T1000 (cell line): Measurements from ENCODE around the gene ADGRA1.

Source experiments
- DNase-seq: peaks from one replicate; lab custom pipeline; 2025; ENCODE audit warnings: mixed read lengths; lab: John Stamatoyannopoulos, UW

The ADGRA1 gene

DNA sequence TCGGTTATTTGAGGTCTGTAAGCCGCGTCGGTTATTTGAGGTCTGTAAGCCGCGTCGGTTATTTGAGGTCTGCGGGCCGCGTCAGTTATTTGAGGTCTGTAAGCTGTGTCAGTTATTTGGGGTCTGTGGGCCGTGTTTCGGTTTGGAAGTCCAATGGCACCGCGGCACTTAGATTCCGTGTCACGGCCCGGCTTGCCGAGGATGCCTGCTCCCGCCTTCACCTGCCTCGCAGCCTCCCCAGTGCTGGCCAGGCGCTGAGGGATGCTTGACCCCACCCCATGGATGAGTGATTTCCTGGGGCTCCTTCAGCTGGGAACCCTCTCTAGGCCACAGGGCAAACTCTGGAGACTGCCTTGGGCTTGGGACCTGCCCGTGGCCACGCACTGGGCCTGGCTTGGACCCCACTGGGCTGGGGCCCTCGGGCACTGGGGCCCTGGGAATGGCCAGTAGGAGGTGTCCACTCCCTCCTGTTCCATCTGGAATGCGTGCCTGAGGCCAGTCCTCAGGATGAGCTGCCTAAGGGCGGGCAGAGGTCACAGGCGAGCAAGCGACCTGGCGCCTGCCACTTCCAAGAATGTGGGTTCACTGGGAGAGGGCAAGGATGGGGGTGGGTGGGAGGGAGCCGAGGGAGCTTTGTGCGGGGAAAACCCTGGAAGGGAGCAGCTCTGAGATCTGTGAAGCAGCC, 25.6 kb downstream of the ADGRA1 start:
- DNase-seq, result no peak

DNA sequence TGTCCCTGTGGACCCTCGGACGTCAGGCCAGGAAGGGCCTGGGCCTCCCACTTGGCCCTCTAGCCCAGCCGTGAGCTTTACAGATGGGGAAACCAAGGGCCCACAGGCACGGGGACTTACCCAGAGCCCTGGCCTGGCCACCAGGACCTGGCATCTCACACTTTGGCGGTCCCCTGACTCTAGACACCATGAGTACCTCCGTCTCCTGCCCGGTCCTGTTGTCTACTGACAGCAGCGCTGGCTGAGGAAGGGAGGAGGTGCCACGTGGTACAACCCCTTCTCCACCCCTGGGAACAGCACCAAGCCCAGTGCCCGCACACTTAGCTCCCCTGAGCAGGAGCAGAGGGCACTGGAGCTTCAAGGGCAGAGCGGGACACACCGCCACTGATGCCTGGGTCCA, 26.1 kb downstream of the ADGRA1 start:
- DNase-seq, result no peak

DNA sequence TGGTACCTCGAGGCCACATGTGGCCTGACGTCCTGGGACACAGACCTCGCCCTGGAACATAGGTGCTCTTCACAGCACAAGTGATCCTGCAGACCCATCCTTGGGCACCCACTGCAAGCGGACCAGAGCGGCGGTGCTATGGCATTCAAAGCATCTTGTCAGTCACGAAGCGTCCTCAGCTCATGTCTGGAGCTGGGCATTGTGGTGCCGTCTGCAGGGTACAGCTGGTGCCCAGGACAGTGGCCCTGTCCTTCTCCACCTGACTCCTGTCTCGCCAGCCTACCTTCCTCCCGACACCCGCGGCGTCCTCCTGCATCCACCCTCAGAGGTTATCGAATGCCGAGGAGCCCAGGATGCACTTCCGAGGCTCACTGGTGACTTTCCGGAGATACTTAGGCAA, 26.5 kb downstream of the ADGRA1 start:
- DNase-seq, result no peak

DNA sequence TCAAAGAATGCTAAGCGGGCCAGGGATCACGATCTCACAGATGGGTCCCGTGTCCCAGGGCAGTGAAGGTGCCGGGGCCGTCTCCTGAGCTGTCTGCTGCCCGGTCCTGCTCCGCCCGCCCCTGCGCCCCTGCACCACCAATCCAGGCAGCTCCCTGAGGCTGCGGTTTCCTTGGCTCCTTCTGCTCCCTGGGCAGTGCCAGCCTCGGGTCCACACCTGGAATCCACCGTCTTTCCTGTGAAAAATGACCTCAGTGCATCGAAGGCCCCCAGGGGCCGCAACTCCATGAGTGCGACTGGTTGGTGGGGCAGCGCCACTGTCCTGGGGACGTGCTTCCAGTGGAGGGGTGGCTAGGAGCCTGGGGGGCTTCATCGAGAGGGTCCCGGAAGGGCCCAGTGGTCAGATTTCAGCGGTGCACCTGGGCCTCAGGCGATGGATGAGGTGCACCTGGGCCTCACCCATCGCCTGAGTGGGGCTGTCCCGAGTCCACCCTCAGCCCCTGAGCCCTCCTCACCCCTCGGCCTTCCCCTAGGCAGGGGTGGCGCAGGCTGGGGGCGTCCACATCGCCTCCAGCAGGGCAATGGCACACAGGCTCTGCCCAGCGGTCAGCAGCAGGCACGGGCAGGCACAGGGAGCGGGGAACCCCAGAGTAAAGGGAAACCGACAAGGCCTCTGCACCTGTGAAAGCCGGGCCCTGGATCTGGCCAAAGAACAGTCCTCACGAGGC, 27.2 kb downstream of the ADGRA1 start:
- DNase-seq, result no peak

DNA sequence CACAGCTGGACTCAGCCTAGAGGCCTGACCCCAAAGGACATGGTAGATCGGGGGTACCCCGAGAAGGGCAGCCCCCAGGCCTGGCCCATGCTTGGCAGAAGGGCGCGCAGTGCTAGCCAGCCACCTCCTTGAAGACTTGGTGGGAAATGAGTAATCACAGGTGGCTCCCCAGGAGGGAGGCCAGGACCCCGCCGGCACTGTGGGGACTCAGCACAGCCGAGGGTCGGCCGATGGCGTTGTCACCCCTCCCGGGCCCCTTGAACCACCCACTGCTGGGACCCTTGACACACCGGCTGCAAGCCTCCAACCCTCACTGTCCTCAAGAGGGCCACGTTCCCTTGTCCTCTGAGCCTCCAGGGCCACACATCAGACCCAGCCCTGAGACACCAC, 27.7 kb downstream of the ADGRA1 start:
- no peak for DNase-seq

DNA sequence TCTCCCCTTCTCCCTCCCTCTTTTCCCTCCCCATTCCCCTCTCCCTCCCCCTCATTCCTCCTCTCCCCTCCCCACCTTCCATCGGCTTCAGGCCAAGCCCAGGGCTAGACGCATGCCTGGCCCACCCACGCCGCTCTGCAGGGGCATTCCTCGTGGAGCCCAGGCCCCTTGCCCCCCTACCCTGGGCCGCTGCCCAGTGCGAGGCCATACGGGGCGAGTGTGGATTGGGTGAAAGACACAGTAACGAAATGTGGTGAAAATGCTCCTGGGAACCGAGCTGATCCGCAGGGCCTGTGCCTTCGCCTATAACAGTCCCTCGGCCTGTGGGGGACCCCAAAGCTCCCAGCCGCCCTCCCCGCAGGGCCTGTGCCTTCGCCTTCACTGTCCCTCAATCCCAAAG, 28.3 kb downstream of the ADGRA1 start:
- no peak for DNase-seq

DNA sequence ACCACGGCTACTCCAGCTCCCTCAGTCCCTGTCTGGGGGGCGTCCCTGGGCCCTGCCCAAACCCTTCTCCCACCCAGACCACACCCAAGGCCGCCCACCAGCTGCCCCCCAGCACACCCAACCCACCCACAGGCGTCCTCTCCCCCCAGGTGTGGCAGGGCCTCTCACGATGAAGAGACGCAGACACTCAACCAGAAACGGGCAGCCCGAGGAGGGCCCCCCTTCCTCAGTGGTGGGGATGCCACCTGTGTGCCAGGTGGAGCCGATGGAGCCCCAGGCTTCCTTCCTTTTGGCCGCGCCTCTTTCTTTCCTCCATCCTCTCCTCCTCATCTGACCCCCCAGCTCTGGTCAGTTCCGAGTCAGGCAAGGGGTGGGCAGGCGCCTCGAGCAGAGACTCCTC, 28.7 kb downstream of the ADGRA1 start:
- no peak for DNase-seq

DNA sequence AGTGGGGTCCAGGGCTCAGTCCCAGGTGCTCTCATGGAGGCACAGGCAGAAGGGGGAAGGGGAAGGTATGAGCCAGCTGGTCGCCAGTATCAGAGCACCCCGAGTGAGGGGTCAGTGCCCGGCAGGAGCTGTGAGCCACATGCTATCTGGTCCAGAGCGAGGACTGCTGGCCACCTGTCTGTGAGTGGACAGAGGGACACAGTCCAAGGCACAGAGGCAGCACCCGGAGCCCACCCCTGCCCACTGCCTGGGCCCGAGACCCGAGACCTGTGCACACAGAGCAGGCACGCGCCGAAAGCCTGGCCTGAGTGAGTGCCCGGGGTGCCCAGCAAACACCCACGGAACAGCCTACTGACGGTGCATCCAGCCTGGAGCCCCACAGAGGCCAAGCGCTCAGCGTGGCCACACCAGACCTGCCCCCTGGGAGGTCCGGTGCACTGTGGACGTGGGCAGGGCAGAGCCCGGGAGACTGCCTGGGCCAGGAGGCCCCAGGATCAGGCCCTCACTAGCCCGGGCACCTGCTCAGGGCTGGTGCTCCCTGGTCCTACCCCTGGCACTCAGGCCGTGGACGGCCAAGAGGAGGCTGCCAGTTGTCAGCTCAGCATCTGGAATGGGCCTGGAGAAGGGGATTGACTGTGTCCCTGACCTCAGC, 29.4 kb downstream of the ADGRA1 start:
- no peak for DNase-seq

DNA sequence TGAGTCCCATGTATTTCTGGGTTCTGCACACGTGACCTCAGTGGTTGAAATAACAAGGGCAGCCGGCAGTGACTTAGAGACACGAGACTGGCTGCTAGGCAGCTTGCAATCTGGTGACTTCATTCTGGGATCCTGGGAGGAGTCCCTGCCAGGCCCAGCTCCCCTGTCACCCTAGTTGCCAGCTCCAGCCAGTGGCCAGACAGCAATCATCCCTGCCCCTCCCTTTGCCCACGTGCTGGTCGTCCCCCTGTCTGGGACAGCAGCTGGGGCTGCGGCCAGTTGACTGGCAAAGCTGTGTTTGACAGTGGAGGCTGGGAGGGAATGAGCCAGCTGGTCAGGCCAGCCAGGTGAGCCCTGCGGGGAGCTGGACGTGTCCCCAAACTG, 30.0 kb downstream of the ADGRA1 start:
- no peak for DNase-seq

DNA sequence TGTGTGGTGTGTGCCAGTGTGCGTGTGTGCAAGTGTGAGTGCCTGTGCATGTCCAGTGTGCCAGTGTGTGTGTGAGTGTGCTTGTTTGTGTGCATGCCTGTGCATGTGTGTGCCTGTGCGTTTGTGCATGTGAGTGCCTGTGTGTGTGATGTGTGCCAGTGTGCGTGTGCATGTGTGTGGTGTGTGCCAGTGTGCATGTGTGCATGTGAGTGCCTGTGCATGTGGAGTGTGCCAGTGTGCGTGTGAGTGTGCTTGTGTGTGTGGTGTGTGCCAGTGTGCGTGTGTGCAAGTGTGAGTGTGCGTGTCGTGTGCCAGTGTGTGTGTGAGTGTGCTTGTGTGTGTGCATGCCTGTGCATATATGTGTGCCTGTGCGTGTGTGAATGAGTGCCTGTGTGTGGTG, 33.8 kb downstream of the ADGRA1 start:
- no peak for DNase-seq

DNA sequence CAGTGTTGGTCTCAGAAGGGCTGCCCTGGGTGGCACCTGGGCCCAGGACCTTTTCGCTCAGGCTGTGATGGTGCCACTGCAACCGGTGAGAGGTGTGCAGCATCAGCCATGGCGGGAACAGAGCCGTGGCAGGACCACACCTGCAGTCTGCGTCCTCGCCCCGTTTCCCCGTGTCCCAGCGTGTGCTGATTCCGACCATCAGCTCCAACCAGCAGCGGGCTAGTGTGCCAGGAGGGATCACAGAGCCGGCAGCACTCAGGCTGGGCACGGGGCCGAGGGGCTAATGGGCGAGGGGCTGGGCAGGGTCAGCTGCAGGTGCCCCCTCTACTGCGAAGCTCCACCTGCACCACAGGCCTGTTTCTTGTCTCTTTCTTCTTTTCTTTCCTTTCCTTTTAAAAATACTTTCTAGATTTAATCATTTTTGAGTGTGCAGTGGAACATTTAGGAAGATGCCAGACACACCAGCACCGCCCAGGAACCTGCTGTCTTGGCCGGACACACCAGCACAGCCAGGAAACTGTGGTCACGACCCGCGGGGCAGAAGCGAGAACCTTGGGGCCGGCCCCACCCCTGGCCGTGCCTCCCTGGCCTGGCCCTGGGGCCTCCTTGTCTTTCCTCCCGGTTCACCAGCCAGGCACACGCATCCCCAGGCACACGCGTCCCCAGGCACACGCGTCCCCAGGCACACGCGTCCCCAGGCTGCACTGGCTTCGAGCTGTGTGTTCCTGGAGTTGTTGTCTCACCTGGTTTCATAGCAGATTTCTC, 34.6 kb downstream of the ADGRA1 start:
- DNase-seq, result no peak

DNA sequence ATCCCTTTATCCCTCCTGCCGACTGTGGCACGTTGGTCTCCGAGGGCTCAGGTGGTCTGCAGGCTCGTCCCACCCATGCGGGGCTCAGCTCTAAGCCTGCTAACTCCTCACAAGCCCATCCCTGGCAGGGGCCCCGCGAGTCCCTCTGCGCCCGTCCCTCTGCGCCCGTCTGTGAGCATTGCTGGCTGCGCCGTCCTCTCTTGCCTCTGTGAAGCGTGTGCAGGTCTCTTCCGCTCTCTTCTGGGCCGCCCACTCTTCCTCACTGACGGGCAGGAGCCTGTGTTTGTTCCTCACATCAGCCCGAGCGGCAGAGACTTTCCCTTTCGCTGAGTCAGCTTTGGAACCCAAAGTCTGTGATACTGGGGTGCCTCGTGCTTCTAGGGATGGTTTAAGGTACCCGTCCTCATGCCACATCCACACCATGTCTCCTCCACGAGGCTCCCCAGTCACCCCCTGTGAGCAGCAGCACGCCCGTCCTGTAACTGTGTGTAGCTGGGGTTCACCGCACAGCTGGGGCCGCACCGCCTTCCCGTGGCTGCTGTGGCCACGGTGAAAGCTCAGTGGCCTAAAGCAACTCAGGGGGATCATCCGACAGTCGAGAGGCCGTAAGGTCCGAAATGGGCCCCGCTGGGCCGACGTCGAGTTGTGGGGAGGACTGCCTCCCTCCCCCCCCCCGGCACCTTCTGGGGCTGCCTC, 35.5 kb downstream of the ADGRA1 start:
- DNase-seq, result no peak

DNA sequence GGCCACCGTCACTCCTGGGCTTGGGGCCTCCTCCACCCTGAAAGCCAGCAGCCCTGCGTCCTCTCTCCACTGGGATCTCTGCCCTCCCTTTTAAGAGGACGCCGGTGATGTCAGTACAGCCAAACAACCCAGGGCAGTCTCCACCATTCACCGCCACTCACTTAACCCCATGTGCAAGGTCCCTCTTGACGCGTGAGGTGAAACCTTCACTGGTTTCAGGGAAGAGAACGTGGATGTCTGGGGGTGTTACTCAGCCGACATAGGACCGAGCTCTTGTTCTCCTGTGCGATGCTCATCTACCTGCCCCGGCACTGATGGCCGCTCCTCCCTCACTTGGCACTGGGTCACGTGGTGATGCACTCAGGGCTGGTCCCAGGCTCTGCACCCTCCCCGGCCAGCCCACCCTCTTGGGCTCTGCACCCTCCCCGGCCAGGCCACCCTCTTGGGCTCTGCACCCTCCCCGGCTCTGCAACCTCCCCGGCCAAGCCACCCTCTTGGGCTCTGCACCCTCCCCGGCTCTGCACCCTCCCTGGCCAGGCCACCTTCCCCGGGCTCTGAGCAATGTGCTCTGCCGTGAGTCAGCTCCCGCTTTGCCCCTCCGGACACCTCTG, 36.1 kb downstream of the ADGRA1 start:
- DNase-seq, result no peak

DNA sequence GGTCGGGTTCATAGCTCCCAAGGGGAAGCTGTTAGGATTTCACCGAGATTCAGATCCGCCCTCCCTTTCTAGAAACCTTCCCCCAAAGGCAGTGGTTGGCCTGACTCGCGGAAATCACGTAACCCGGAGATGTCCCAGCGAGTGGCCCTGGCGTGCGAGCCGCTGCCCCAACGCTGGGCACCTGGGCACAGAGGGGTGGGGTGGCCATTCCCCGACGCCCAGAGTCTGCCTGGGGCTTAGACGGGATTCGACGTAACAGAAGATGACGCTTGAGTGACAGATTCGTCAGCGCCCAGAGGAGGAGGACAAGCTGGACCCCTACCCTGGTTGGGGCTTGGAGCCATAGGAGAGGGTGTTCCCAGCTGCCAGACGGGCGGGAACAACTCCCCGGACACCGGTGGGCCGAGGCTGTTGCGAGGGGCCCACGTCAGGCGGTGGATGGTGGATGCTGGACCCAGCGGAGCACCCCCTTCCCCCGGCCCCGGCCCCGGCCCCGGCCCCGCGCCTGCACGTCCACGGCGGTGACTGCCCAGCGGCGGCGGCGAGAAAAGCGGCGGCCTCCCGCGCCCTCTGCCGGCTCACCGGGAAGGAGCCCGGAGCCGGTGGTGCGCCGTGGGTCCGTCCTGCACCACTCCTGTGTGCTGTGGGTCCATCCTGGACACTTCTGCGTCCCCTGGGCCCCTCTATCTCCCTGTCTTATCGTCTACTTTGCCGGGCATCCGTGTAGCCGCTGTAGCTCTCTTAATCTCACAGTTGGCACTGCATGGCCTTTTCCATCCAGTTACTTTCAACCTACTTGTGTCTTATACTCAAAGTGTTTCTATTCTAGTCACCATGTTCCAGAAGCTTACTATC, 36.9 kb downstream of the ADGRA1 start:
- DNase-seq, result no peak

DNA sequence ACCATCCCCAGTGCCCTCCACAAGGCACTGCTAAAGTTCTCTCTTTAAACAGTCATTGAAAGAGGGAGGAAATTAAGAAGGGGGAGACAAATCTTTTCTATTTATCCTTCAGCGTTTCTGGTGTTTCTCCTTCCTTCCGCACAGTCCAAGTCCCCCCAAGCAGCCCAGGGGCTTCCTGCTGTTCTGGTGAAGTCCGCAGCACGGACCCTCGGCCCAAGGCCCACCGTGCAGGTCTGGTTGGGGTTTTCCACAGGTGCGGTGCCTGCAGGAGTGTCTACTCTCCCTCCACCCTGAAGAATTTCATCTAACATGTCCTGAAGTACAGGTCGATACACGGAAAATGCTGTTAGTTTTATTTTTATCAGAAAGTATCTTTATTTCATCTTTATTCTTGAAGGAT, 38.2 kb downstream of the ADGRA1 start:
- DNase-seq, result no peak

DNA sequence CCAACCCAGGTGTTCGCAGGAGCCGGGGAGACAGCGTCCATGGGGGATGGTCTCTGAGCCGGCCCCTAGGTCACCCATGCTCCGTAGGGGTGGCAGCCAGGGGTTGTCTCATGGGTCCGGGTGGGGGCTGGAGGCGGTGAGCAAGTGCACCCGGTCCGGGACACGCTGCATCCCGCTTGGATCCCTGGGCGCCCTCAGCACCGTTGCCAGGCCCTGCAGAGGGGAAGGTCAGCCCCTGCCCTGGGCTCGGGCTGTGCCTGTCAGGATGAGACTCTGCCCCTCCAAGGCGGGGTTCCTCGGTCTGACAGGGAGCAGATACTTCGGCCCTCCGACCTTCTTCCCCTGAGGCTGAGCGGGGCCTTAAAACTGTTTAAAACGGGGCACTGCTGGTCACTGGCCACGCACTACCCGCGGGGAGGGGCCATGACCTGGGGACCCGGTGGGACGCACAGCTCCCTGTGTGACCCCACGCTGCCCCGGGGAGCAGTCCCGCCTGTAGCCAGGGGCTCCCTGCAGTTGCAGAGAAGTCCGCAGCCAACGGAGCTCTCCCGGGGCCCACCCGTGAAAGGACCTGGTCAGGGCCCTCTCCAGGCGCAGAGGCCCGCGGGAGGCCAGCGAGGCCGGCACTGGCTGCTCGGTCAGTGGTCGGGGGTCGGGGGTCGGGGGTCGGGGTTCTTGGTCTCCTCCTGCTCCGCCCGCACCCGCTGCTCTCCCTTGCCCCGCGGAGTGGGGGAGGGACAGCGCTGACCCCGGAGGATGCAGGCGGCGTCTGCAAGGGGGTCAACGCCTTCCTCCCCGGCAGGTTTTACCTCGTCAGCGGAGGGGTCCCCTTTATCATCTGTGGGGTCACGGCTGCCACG, 38.9 kb downstream of the ADGRA1 start:
- DNase-seq, result no peak

DNA sequence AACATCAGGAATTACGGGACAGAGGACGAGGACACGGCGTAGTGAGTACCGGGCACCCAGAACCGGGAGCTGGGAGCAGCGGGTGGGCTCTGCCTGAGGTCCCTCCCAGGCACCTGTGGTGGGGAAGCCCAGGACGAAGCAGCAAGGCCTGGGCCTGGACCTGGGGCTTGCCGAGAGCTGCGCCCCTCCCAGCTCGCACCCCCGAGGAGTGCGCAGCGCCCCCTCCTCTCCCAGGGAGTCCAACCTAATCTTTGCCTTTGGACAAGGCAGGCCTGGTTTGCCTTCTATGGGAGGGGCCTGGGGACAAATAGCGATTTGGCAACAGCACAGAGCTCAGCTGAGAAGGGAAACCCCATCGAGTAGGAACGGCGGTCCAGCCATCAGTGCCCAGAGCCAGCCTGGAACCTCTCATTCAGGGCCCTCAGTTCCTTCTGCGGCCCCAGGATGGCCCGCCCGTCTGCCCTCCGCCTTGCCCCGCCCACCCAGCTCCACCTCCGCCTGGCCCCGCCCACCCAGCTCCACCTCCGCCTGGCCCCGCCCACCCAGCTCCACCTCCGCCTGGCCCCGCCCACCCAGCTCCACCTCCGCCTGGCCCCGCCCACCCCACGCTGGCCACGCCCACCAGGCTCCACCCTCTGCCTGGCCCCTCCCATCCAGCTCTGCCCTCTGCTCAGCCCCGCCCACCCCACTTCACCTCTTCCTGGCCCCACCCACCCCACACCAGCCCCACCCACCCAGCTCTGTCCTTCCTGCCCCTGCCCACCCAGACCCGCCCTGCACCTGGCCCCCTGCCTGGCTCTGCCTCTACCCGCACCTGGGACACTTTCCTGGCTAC, 39.8 kb downstream of the ADGRA1 start:
- peak; percentile 31 for DNase-seq

DNA sequence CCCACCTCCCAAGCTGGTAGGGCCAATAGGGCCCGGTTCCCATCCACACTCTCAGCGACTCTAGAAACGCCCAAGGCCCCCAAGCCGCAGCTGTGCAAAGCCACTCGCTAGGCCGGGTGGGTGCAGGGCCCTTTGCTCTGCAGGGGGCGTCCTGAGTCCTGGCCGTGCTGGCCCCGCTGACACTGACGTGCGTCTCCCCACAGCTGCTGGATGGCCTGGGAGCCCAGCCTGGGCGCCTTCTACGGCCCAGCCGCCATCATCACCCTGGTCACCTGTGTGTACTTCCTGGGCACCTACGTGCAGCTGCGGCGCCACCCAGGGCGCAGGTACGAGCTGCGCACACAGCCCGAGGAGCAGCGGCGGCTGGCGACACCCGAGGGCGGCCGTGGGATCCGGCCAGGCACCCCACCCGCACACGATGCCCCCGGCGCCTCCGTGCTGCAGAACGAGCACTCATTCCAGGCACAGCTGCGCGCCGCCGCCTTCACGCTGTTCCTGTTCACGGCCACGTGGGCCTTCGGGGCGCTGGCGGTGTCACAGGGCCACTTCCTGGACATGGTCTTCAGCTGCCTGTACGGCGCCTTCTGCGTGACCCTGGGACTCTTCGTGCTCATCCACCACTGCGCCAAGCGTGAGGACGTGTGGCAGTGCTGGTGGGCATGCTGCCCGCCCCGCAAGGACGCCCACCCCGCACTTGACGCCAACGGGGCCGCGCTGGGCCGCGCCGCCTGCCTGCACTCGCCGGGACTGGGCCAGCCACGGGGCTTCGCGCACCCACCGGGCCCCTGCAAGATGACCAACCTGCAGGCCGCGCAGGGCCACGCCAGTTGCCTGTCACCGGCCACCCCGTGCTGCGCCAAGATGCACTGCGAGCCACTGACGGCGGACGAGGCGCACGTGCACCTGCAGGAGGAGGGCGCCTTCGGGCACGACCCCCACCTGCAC, 40.7 kb downstream of the ADGRA1 start:
- no peak for DNase-seq
